CD4-positive, CD25-positive, alpha-beta regulatory T cell (primary cell): ENCODE results near the gene TUFT1. TPM values are rescaled to one million over a fixed set of nuclear protein-coding genes. Genes with fewer than 3 reads are reported as not detected.

ENCODE experiments used
- ATAC-seq, 2 donors: fragments of 150-1000 bp; cut with Tn5 transposase; one replicate each; pipeline ENCODE4 v1.10.0; 2021; ENCODE audit warnings: low read depth in 2 of 2, moderate number of reproducible peaks in 2 of 2, moderate library complexity in 1 of 2
- DNase-seq, 3 donors: peaks; one replicate each; pipeline versions ENCODE4 v3.0.0 to v3.0.0-alpha.2; 2012 to 2022; ENCODE audit warnings: mixed read lengths in 1 of 3
- H3K27ac ChIP-seq: one replicate; pipeline ENCODE4 v1.7.0; 2013; ENCODE audit warnings: mild to moderate bottlenecking, low read length; ENCODE audit not compliant: insufficient read depth, poor library complexity, severe bottlenecking
- H3K27me3 ChIP-seq: one replicate; pipeline ENCODE4 v1.7.0; 2013; ENCODE audit warnings: low read length; ENCODE audit not compliant: control insufficient read depth, insufficient read depth
- H3K36me3 ChIP-seq: one replicate; pipeline ENCODE4 v1.7.0; 2013; ENCODE audit warnings: mild to moderate bottlenecking, low read length, moderate library complexity; ENCODE audit not compliant: control insufficient read depth, insufficient read depth
- H3K4me1 ChIP-seq: 2 replicates; pipeline ENCODE4 v1.7.0; 2013; ENCODE audit warnings: mild to moderate bottlenecking, low read length; ENCODE audit not compliant: insufficient read depth, control insufficient read depth, poor library complexity, severe bottlenecking
- H3K4me3 ChIP-seq: one replicate; pipeline ENCODE4 v1.7.0; 2013; ENCODE audit warnings: low read depth, mild to moderate bottlenecking, low read length, moderate library complexity
- H3K9me3 ChIP-seq, 2 experiments: 1 replicate in 1 of 2; 2 replicates in 1 of 2; pipeline ENCODE4 v1.7.0; 2013; ENCODE audit warnings: low read length in 2 of 2, mild to moderate bottlenecking in 1 of 2, moderate library complexity in 1 of 2; ENCODE audit not compliant: control insufficient read depth in 2 of 2
- H3K27ac Mint-ChIP-seq, 3 donors: one replicate each; pipeline ENCODE4 v1.8.0; 2020 to 2022; ENCODE audit warnings: mild to moderate bottlenecking in 3 of 3, mixed read lengths in 3 of 3, moderate library complexity in 2 of 3
- H3K27me3 Mint-ChIP-seq: one replicate; pipeline ENCODE4 v1.8.0; 2022; ENCODE audit warnings: mild to moderate bottlenecking, mixed read lengths
- H3K36me3 Mint-ChIP-seq: one replicate; pipeline ENCODE4 v1.8.0; 2020; ENCODE audit warnings: mixed read lengths
- H3K4me1 Mint-ChIP-seq, 4 donors: one replicate each; pipeline ENCODE4 v1.8.0; 2020 to 2022; ENCODE audit warnings: mixed read lengths in 4 of 4, mild to moderate bottlenecking in 1 of 4
- H3K4me3 Mint-ChIP-seq, 4 donors: one replicate each; pipeline ENCODE4 v1.8.0; 2020 to 2022; ENCODE audit warnings: mild to moderate bottlenecking in 4 of 4, mixed read lengths in 4 of 4, moderate library complexity in 3 of 4
- H3K9me3 Mint-ChIP-seq, 7 donors: one replicate each; pipeline ENCODE4 v1.8.0; 2020 to 2022; ENCODE audit warnings: mixed read lengths in 7 of 7, mild to moderate bottlenecking in 3 of 7, moderate library complexity in 2 of 7
- polyA plus RNA-seq, 4 donors: library from polyadenylated mRNA; unstranded; fragments of 300-500 nt; fragmentation: Illumina TruSeq; gene quantifications; one replicate each; pipeline ENCODE4 v1.2.3, GENCODE V29; 2021
- total RNA-seq: library from RNA; stranded (reverse); gene quantifications from one replicate; pipeline ENCODE4 v1.2.3, GENCODE V29; 2022

The TUFT1 gene
- total and polyA plus RNA-seq, 5 donors from 2014 or later = 10.2 to 13.6 (median 13.3) TPM

DNA sequence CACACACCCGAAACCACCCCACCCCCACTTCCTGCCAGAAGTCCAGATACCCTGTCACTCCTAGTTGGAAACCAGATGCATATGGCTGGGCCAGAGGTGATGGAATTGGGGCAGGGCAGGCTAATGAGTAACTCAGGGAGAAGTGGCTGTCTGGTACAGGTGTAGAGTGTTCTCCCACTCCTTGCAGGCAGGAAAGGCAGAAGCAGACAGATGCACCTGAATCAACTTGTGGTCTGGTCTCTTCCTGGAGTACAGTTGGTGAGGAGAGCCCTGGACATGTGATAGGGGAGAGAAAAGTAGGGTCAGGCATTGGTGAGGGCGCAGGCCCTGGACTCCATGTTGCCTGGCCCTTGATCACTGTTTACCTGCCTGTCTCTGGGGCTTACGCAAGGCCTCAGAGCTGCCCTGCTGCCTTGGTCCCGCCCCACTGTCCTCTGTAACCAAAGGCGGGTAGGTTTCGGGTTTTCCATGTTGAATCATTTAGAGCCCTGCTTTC, 26.4 kb upstream of the TUFT1 start:
- Mint-ChIP-seq H3K4me3 (peak overlapping the region; percentile 68 to 97 (median 80)), H3K27me3 (no peaks in the 10 kb centered on the region), H3K9me3 (no peaks in the 10 kb centered on the region), H3K4me1 (peaks cover 8 to 34% (median 14%) of the 10 kb centered on the region in 4 donors), H3K27ac (peak overlapping the region in 2 of 3 donors; percentile 42 to 62), H3K36me3 (no peaks in the 10 kb centered on the region)
- DNase-seq (peak in 1 of 3 donors; percentile 15), ATAC-seq (no peak)
- Histone ChIP-seq H3K36me3 (no peaks in the 10 kb centered on the region), H3K27ac (no peak overlapping the region), H3K27me3 (no peaks in the 10 kb centered on the region), H3K4me3 (no peak overlapping the region), H3K9me3 (no peaks in the 10 kb centered on the region), H3K4me1 (peaks cover 35% of the 10 kb centered on the region)

DNA sequence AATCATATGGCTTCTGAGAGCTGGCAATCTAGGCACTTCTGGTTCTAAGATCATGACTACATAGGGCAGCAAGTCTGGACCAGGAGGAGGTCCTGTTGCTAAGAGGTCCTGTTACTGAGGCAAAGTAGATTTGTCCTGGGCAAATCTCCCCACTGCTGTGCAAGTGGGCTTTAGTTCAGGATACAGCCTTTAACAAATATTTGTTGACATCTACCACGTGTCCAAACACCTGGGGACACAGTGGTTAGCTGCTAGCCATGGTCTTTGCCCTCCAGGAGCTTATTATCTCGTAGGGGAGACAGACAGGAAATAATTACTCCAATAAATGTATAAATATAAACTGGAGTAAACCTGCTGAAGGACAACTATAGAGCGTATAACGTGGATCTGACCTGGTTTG, 25.7 kb upstream of the TUFT1 start:
- no peak for ATAC-seq
- peaks cover 8 to 34% (median 14%) of the 10 kb centered on the region in 4 donors for H3K4me1 Mint-ChIP-seq
- H3K4me3 ChIP-seq = no peak overlapping the region
- H3K36me3 ChIP-seq = no peaks in the 10 kb centered on the region
- no peaks in the 10 kb centered on the region for H3K36me3 Mint-ChIP-seq
- no peaks in the 10 kb centered on the region for H3K9me3 Mint-ChIP-seq
- H3K4me1 ChIP-seq = peaks cover 35% of the 10 kb centered on the region
- H3K27ac Mint-ChIP-seq = peak overlapping the region in 1 of 3 donors; percentile 62
- H3K4me3 Mint-ChIP-seq = peak overlapping the region in 2 of 4 donors; percentile 54 to 82
- H3K9me3 ChIP-seq = no peaks in the 10 kb centered on the region
- H3K27me3 ChIP-seq = no peaks in the 10 kb centered on the region
- H3K27me3 Mint-ChIP-seq = no peaks in the 10 kb centered on the region
- H3K27ac ChIP-seq = no peak overlapping the region
- no peak for DNase-seq

DNA sequence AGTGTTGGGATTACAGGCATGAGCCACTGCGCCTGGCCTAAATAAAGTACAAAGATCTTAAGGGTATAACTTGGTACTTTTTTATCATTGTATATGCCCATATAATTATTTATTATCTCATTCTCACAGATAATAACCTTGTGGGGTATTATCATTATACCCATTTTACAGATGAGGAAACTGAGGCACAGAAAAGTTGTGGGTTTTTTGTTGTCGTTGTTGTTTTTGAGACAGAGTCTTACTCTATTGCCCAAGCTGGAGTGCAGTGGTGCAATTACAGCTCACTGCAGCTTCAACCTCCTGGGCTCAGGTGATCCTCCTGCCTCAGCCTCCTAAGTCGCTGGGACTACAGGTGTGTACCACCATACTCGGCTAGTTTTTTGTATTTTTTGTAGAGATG, 24.8 kb upstream of the TUFT1 start:
- Histone ChIP-seq H3K27ac (no peak overlapping the region), H3K4me3 (no peak overlapping the region), H3K27me3 (no peaks in the 10 kb centered on the region), H3K4me1 (peaks cover 34% of the 10 kb centered on the region), H3K9me3 (no peaks in the 10 kb centered on the region), H3K36me3 (no peaks in the 10 kb centered on the region)
- Mint-ChIP-seq H3K27me3 (no peaks in the 10 kb centered on the region), H3K4me3 (peak overlapping the region in 1 of 4 donors; percentile 82), H3K4me1 (peaks cover 5 to 32% (median 15%) of the 10 kb centered on the region in 4 donors), H3K9me3 (no peaks in the 10 kb centered on the region), H3K36me3 (peaks cover 2% of the 10 kb centered on the region), H3K27ac (no peak overlapping the region)
- no peak for DNase-seq
- ATAC-seq = no peak

DNA sequence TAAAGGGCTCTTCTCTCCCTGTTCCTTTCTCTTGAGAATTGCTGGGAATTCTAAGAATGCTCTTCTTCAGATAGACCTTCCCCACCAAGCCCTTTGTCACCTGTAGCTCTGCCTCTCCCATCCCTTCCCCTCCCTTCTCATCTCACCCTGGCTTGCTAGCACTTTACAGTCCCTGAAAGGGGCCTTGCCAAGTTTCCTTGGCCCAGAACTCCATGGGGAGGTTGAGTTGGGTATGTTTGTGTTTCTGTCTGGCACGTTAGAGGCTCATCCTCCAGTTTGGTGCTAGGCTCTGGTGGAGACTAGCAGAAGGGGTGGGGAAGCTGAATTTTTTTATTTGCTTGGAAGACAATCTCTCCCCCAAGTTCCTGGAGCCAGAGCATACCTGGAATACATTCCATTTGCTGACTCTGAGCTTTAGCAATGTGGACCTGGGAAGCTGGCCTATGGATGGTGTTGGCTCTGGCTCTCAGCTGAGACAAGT, 24.0 kb upstream of the TUFT1 start:
- Mint-ChIP-seq H3K27me3 (no peaks in the 10 kb centered on the region), H3K27ac (no peak overlapping the region), H3K4me3 (no peak overlapping the region), H3K4me1 (peaks cover 0 to 26% (median 14%) of the 10 kb centered on the region in 4 donors), H3K36me3 (peaks cover 4% of the 10 kb centered on the region), H3K9me3 (no peaks in the 10 kb centered on the region)
- no peaks in the 10 kb centered on the region for H3K36me3 ChIP-seq
- H3K27ac ChIP-seq = no peak overlapping the region
- no peaks in the 10 kb centered on the region for H3K9me3 ChIP-seq
- H3K4me1 ChIP-seq = peaks cover 26% of the 10 kb centered on the region
- DNase-seq = no peak
- no peak overlapping the region for H3K4me3 ChIP-seq
- no peak for ATAC-seq
- H3K27me3 ChIP-seq = no peaks in the 10 kb centered on the region

DNA sequence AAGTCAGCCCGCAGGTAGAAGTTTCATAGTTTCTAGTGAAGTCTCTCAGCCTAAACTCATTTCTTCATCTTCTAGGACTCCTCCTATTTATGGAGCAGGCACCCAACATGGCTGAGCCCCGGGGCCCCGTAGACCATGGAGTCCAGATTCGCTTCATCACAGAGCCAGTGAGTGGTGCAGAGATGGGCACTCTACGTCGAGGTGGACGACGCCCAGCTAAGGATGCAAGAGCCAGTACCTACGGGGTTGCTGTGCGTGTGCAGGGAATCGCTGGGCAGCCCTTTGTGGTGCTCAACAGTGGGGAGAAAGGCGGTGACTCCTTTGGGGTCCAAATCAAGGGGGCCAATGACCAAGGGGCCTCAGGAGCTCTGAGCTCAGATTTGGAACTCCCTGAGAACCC, 21.7 kb upstream of the TUFT1 start:
- DNase-seq = no peak
- no peak overlapping the region for H3K27ac Mint-ChIP-seq
- H3K9me3 ChIP-seq = no peaks in the 10 kb centered on the region
- H3K9me3 Mint-ChIP-seq = no peaks in the 10 kb centered on the region
- ATAC-seq = no peak
- H3K4me3 Mint-ChIP-seq = no peak overlapping the region
- H3K4me1 ChIP-seq = peaks cover 5% of the 10 kb centered on the region
- no peak overlapping the region for H3K27ac ChIP-seq
- H3K27me3 ChIP-seq = no peaks in the 10 kb centered on the region
- no peaks in the 10 kb centered on the region for H3K36me3 ChIP-seq
- H3K27me3 Mint-ChIP-seq = no peaks in the 10 kb centered on the region
- H3K4me1 Mint-ChIP-seq = peaks cover 0 to 8% (median 5%) of the 10 kb centered on the region in 4 donors
- H3K36me3 Mint-ChIP-seq = peaks cover 4% of the 10 kb centered on the region
- H3K4me3 ChIP-seq = no peak overlapping the region

- Mint-ChIP-seq H3K9me3 (no peaks in the 10 kb centered on the region), H3K27ac (no peak overlapping the region), H3K4me1 (peaks cover 0 to 4% (median 2%) of the 10 kb centered on the region in 4 donors), H3K27me3 (no peaks in the 10 kb centered on the region), H3K4me3 (no peak overlapping the region), H3K36me3 (peaks cover 4% of the 10 kb centered on the region)
- DNase-seq (no peak), ATAC-seq (no peak)
- H3K4me1 ChIP-seq = peaks cover under 1% of the 10 kb centered on the region
- H3K36me3 ChIP-seq = no peaks in the 10 kb centered on the region
- H3K27me3 ChIP-seq = no peaks in the 10 kb centered on the region
- H3K4me3 ChIP-seq = no peak overlapping the region
- no peaks in the 10 kb centered on the region for H3K9me3 ChIP-seq
- H3K27ac ChIP-seq = no peak overlapping the region
Observed at GRCh38 chr1:151518936-151519335, 21.2 kb upstream of the TUFT1 start.

DNA sequence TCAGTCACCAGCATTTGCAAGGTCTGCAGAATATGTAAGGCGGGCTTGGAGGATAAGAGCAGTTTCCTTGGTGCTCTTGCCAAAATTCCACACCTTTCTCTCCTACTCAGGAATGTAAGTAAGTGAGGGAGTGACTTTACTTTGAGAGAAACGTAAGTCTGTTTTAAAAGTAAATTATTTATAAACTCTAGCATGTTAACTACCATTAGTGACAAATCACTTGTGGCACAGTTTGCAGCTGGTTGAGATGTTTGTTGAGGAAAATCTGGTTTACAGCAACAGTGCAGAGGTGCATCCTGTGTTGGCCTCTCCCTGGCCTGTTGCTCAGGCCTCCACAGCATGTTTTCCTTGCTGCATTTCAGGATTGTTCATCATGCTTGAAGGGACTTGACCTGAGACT, 20.4 kb upstream of the TUFT1 start:
- Mint-ChIP-seq H3K4me1 (peaks cover 0 to 2% (median 0%) of the 10 kb centered on the region in 4 donors), H3K36me3 (peaks cover 4% of the 10 kb centered on the region), H3K4me3 (no peak overlapping the region), H3K27me3 (no peaks in the 10 kb centered on the region), H3K27ac (no peak overlapping the region), H3K9me3 (no peaks in the 10 kb centered on the region)
- no peaks in the 10 kb centered on the region for H3K36me3 ChIP-seq
- no peak overlapping the region for H3K27ac ChIP-seq
- no peaks in the 10 kb centered on the region for H3K4me1 ChIP-seq
- DNase-seq (no peak), ATAC-seq (no peak)
- no peaks in the 10 kb centered on the region for H3K27me3 ChIP-seq
- no peak overlapping the region for H3K4me3 ChIP-seq
- no peaks in the 10 kb centered on the region for H3K9me3 ChIP-seq

GRCh38 chr1:151520359-151520758, 19.8 kb upstream of the TUFT1 start:
- no peak for ATAC-seq
- no peaks in the 10 kb centered on the region for H3K27me3 ChIP-seq
- no peak overlapping the region for H3K4me3 ChIP-seq
- H3K4me1 Mint-ChIP-seq = peaks cover 0 to 2% (median 0%) of the 10 kb centered on the region in 4 donors
- no peaks in the 10 kb centered on the region for H3K4me1 ChIP-seq
- H3K27me3 Mint-ChIP-seq = no peaks in the 10 kb centered on the region
- H3K27ac ChIP-seq = no peak overlapping the region
- H3K36me3 ChIP-seq = no peaks in the 10 kb centered on the region
- no peak for DNase-seq
- no peak overlapping the region for H3K4me3 Mint-ChIP-seq
- H3K27ac Mint-ChIP-seq = peak overlapping the region in 1 of 3 donors; percentile 14
- no peaks in the 10 kb centered on the region for H3K9me3 ChIP-seq
- no peaks in the 10 kb centered on the region for H3K9me3 Mint-ChIP-seq
- H3K36me3 Mint-ChIP-seq = peaks cover 4% of the 10 kb centered on the region
